Islet of Langerhans (tissue), 1 donor: ENCODE measurements around the gene SPEM3.

Source experiments
- FAIRE-seq: peaks from one replicate; lab custom pipeline; 2011; peaks lifted over from hg19 to GRCh38; lab: Jason Lieb, UNC

SPEM3 gene

DNA sequence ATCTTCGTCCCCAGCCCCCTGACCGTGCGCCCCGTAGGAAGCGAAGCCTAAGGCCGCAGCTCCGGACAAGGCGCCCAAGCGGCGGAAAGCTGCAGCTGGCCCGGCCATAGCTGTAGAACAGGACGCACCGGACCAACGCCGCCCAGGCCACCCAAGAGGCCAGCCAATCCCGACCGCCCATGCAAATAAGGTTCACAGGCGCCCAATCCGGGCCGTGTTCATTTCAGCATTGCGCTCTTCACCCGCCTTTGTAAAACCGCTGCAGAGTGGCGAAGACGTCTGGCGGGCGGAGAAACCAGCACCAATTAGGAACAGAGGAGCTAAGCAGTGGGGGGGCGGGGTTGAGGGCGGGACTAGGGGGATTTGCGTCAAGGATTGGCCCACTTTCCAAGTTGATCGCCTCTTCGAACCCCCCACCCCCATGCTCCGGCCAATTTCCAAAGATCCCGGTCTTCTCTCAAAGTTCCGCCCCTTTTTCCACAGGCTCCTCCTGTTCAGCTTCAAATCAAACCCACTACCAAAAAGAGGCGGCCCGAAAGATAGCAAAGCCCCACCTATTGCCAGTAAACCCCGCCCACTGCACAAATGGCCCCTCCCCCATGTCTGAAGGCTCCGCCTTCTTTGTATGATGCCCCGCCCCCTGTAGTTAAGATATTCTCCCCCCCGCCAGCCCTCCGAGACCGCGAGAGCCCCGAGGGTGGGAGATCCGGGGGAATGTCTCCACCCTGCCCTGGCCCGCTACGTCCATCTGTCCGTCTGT, 24.5 kb upstream of the SPEM3 start, which contains the start of gene TMEM256:
TMEM256 (minus strand) TSS at position 121 of the 760 bp plus-strand sequence; CDS start at position 108, 13 bp downstream.
- peak; percentile 99 for FAIRE-seq

DNA sequence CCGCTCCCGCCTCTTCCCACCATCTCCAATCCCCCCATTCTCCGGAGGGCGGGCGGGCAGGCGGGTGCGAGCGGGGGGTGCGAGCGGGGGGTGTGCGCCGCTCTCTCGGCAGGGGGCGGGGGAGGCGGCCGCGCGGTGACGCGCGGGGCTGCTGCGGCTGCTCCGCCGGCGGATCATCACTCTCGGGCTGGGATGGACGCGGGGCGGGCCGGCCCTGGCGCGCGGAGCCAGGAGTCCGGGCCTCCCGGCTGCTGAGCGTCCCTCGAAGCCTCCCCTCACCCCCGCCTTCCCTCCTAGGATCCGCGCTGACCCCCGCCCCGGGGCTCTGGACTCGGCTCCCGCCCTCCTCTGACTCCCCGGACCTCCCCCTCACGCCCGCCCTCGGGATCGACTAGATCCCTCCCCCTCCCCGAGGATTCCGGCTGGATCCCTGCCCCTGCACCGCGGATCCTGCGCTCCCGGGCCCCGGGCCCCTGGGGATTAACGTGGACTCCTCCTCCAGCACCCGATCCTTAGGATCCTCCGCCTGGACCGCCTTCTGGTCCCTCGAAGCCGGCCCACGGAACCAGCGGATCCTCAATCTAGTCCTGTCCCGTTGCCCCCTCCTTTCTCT, 23.8 kb upstream of the SPEM3 start:
- no peak for FAIRE-seq

DNA sequence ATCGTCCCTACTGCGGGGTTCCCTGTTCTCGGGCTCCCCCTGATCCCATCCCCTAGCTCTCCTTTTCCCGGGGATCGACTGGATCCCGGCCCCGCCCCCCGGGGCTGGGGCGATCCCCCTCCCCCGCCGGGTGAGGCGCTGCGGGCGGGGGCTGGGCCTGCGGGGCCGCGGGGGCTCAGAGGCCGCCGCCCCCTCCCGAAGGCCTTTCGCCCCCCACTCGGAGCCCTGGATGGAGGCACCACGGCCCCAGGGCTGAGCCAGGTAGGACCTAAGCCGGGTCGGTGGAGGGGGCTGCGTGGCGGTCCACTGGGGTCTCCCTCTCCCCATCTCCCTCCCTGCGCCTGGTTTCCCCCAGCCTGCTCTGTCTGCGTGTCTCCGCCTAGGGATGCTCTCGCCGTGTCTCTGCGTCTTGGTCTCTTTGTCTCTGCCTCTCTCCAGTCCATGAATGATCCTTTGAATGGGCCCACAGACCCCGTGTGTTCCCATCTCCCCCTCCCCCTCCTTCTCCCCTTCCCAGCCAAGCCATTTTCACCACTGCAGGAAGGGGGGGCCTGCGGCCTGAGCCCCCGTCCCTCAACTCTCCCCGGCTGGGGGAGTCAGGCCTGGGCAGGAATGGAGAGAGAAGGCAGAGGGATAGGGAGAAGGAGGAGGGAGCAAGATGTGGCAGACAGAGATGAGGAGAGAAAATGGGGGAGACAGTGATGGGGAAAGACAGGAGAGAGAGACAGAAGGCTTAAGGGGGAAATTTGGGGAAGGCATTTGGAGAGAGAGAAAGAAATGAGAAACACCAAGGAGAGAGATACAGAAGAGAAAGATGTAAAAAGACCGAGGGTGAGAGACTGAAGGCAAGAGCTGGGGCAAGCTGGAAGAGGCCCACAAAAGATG, 23.1 kb upstream of the SPEM3 start:
- no peak for FAIRE-seq

DNA sequence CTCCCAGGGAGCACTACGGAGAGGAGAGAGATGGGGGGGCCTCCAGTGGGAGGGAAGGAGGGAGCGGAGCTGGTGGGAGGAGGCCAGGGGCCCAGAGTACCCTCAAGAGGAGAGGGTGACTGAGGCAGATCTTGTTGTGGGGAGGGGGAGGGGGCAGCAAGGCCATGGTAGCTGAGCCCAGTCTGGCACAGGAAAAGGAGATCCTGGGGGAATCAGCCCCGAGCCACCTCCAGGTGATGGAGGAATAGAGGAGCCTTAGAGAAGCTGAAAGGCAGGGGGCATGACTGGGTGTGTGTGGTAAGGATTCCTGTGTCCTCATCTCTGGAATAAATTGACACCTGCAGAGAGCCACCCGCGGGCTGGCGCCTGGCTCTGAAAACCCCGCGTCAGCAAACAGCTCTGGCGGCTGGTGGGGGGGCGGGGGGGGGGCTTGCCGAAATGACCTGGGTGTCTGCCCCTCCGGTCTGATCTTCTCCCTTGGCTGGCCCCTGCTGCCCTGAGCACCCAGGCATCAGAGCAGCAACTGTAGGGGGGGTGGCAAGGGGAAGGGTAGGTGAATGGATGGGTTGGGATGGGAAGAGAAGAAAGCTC, 22.3 kb upstream of the SPEM3 start:
- FAIRE-seq, result no peak

DNA sequence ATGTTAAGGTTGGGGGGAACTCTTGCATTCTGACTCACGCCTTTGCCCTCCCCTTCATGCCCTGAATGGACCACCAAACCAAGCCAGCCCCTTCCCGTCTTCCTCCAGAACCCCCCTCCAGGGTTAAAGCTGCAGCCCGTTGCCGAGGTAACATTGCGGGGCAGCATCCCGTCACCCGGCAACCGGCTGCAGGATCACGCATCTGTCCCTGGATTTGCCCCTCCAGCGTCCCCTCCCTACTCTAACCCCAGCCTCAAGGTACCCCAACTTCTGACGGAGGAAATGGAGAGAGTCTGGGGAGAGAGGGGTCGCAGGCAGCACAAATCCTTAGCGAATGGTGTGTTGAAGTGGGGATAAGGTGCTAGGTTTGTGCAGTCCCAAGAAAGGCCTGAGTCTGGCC, 21.6 kb upstream of the SPEM3 start:
- no peak for FAIRE-seq

DNA sequence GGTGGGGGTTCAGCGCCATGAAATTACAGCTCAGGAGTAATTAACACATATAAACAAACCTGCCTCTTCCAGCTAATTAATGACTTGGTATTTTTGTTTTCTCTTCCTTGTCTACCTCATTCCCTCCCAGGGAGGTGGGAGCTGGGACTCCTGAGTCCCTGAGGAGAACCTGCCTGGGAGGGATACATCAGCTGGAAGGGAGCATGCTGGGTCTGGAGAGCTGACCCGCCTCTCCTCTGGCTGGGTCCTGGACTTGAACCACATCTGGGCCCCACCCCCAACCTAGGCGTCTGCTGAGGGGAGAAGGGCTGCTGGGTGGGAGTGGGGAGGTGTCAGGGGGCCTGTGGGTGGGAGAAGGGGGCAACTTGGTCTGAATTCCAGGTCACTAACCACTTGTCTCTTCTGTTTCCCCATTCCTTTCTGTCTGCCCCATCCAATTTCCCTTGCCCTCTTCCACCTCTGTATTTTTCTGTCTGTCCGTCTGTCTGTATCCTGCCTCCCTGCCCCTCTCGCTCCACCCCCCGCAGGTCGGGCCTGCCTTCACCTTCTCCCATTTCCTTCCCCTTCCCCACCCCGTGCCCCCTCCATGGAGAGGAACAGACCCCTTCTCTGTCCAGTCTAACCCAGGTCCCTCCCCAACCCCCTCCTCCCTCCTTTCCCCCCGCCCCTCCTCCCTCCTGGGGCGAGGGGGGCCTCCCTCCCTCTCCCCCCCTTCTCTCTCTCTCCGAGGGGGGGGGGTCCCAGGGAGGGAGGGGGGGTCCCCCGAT, 21.0 kb upstream of the SPEM3 start, which contains the start of gene NLGN2:
NLGN2 (plus strand) TSS at position 361 of the 767 bp plus-strand sequence. CDS start 411 bp downstream, outside the sequence.
- no peak for FAIRE-seq

DNA sequence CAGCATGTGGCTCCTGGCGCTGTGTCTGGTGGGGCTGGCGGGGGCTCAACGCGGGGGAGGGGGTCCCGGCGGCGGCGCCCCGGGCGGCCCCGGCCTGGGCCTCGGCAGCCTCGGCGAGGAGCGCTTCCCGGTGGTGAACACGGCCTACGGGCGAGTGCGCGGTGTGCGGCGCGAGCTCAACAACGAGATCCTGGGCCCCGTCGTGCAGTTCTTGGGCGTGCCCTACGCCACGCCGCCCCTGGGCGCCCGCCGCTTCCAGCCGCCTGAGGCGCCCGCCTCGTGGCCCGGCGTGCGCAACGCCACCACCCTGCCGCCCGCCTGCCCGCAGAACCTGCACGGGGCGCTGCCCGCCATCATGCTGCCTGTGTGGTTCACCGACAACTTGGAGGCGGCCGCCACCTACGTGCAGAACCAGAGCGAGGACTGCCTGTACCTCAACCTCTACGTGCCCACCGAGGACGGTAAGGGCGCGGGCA, 20.4 kb upstream of the SPEM3 start:
- FAIRE-seq, result no peak

DNA sequence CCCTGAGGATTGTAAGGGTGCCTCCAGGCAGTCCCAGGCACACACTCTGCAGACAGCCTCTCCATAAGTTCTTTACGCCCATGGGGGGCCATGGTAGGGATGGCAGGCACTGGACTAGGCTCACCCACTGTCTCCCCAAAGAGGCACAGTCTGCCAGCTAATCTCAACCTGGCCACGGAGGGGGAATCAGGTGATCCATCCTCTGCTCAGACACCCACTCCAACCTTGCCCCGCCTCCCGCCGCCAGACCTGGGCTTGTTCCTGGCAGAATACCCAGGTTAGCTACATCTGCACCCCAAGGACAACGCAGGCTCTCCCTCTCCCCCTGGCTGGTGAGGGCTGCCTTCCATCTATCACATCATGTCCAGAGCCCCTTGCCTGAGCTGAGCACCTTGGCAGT, 19.8 kb upstream of the SPEM3 start:
- FAIRE-seq, result no peak

DNA sequence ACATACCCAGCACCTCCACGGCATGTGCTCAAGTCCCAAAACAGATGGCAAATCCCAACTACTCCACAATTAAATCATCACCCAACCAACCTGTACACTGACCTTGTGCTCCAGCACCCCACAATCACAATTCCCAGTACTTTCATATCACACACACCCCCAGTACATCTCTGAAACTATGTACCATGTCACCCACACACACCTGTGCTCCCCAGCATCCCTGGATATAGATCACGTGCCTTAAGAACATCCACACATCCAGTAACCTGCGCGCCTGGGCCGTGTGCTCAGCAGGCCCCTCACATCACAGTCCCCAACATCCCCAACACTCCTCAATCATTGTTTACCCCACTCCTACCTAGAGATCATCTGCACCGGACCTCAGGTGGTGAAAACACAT, 18.9 kb upstream of the SPEM3 start:
- FAIRE-seq, result no peak

DNA sequence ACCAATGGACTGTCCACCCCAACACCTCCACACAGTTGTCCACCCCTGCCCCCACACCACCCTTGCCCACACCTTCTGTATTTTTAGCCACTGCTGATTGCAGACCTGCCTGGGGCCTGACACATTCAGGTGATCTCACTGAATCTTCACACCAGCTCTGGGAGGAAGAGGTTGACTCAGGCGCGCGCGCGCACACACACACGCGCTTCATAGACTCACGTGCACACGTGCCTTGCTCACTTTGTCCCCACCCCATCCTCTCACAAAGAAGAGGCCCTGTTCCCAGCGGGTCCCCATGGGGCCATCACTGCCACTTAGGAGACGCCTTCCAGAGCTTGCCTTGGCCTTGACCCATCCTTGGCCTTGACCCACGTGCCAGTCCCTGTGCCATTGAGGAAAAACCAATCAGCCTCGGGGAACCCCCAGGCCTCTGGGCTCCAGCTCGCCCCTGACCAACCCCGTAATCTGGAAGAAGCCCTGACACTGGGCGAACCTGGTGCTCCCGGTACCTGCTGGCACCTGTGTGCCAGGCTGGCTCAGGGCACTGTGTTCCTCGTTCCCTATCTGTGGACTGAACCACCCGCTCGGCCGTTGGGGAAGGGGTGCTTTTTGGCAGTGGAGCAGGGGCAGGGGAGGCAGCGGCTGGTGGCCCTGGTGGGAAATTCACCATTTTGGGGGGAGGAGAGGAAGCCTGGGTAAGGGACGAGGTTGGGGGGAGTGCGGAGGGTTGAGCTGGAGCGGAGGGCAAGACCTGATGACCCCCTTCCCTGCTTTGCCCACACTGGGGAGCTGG, 17.8 kb upstream of the SPEM3 start:
- no peak for FAIRE-seq

DNA sequence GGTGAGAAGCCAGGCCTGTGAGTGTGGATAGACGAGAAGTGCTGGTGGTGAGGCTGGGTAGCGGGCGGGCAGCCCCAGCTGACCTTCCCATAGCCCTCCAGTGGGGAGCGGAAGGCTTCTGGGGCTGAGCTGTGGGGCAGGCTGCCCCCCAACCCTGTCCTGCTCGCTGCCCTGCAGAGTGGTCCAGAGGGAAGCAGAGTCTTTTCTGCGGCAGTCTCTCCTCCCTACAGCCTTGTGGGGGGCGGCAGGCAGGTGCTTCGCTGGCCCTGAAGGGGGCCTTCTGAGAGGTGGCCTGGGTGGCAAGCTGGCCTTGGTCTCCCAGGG, 17.3 kb upstream of the SPEM3 start:
- no peak for FAIRE-seq

DNA sequence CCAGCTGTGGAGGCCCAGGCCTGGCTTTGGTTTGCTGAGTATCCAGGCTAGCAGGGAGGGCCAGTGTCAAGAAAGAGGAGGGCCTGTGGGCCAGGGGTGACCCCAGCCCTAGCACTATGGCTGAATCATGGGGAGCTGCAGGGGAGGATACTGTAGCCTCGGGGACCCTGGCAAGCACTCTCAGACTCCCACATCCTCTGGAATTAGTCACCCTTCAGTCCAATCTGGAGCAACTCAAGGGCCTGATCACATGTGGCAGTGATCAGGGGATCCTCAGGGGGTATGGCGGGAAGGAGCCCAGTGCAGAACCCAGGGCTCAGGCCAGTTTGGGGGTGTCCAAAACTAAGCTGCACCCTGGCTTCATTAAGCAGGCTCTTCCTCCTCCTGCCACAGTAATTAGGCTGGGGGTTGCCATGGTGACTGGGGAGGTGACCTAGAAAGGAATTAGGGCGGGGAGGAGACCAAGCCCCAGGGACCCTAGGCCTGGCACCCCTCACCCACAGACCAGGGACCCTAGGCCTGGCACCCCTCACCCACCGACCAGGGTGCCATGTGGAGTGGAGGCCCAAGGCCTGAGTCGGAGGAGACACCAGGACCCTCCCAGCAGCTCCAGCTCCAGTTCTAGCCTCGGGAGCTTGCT, 15.2 kb upstream of the SPEM3 start:
- FAIRE-seq, result no peak

DNA sequence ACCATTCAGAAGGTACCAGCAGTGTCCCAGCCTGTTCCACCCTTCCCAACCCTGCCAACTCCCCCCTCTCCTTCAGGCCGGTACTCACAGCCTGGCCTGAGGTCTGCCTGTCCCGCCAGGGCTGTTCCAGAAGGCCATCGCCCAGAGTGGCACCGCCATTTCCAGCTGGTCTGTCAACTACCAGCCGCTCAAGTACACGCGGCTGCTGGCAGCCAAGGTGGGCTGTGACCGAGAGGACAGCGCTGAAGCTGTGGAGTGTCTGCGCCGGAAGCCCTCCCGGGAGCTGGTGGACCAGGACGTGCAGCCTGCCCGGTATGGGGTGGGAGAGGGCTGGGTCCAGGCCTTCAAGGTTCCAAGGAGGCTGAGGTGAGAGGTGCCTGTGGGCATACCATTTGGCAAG, 13.8 kb upstream of the SPEM3 start:
- no peak for FAIRE-seq

DNA sequence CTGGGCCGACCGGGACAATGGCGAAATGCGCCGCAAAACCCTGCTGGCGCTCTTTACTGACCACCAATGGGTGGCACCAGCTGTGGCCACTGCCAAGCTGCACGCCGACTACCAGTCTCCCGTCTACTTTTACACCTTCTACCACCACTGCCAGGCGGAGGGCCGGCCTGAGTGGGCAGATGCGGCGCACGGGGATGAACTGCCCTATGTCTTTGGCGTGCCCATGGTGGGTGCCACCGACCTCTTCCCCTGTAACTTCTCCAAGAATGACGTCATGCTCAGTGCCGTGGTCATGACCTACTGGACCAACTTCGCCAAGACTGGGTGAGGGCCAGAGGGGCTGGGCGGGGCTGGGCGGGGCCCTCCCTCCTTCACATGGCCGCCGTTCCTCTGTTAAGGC, 12.9 kb upstream of the SPEM3 start:
- no peak for FAIRE-seq

DNA sequence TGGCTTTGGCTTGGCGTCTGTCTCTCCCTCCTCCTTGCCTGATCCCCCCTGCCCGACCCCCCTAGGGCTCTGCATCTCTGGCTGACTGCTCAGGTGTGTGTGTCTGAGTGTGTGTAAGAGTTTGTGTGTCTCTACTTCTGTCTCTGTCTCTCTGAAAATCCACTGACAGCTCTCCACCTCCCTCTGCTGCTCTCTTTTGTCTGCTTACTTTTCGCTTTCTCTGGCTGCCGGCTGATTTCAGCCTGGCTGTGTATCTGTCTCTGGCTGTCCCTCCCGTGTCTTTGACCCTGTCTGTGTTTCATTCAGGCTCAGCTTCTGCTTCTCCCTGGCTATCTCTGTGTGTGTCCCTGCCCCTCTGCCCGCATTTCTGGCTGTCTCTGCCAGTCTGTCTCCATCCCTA, 12.3 kb upstream of the SPEM3 start:
- FAIRE-seq, result no peak

DNA sequence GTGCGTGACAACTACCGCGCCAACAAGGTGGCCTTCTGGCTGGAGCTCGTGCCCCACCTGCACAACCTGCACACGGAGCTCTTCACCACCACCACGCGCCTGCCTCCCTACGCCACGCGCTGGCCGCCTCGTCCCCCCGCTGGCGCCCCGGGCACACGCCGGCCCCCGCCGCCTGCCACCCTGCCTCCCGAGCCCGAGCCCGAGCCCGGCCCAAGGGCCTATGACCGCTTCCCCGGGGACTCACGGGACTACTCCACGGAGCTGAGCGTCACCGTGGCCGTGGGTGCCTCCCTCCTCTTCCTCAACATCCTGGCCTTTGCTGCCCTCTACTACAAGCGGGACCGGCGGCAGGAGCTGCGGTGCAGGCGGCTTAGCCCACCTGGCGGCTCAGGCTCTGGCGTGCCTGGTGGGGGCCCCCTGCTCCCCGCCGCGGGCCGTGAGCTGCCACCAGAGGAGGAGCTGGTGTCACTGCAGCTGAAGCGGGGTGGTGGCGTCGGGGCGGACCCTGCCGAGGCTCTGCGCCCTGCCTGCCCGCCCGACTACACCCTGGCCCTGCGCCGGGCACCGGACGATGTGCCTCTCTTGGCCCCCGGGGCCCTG, 11.5 kb upstream of the SPEM3 start:
- no peak for FAIRE-seq

DNA sequence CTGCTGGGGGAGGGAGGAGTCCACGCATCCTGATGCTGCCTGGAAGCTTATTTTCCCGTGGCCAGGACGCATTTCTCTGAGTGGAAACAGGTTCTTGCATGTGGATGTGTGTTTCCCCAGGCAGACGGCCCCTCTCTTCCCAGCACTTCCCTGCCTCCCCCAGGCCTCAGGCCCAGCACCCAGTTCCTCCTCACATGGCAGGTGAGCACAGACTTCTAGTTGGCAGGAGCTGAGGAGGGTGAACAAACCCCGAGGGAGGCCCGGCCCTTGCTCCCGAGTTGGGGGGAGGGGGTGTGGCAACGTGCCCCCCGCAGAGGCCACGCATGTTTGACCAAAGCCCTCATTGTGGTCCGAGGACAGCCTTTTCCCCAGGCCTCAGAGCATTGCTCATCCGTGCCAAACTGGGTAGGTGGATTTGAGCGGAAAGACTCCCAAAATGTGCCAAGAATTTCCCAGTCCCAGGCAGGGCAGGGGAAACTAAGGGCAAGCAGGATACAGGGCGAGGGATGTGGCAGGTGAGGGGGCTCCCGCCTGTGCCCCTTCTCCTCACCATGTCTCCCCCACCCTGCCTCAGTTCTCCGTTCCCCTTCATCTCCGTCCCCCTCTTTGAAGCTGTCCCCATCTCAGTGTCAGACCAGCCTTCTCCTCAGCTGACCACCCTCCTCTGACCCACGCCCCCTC, 10.0 kb upstream of the SPEM3 start:
- no peak for FAIRE-seq

DNA sequence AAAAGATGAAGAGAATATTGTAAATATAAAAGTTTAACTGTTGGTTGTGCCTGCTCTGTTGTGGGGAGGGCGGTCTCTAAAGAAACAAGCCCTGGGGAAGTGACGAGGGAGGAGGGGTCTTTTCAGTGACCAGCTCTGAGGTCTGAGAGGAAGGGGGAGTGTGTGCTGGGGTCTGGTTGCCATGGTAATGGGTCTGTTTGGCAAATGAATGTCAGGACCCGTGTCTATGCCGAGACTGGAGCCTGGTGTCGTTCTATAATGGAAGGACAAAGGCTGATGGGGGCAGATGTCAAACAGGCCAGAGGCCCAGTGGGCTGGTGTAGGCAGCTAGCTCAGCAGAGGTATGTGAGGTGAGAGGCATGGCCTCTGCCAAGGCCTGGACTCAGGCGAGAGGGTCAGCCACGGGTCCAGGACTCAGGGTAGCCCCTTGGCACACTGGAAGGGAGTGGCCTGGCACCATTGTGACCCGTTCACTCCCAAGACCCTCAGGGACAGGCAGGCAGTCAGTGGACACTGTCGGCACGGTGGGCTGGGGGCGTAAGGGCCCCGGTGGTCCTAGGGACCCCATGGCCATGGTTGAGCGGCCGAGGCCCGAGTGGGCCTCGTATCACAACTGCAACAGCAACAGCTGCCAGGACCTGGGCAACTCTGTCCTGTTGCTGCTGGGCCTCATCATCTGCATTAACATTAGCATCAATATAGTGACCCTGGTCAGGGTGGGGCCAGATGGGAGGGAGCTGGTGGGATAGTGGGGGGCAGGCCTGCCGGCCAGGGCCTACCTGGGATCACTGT, 8.6 kb upstream of the SPEM3 start, which contains the start of gene SPEM1:
SPEM1 (plus strand) TSS at position 506 of the 792 bp plus-strand sequence; CDS start at position 567, 61 bp downstream.
- no peak for FAIRE-seq
